Endothelial cell of umbilical vein (primary cell): Measurements from ENCODE around the gene MBD3. TPM values are rescaled to one million over a fixed set of nuclear protein-coding genes. Genes with fewer than 3 reads are reported as not detected.

Experiments used
- BruUV-seq: library from RNA; stranded (reverse); fragments of 400-500 nt; replicated peaks from 2 replicates; lab custom pipeline; 2021; lab: Mats Ljungman, UMichigan
- CTCF ChIA-PET: fragments of 300-600, 350-600 bp; sonication (Branson Sonifier 250); formaldehyde crosslinking; loops from one replicate; lab custom pipeline; 2021; ENCODE audit warnings: antibody characterized with exemption, inconsistent platforms; lab: Charles Lee
- POLR2A ChIA-PET: fragments of 300-600, 350-600 bp; sonication (Branson Sonifier 250); formaldehyde crosslinking; loops from one replicate; lab custom pipeline; 2021; ENCODE audit warnings: antibody characterized with exemption, inconsistent platforms; lab: Charles Lee
- DNase-seq: peaks from one replicate; pipeline ENCODE4 v3.0.0-alpha.2; 2011; ENCODE audit warnings: low read depth, low spot score
- FAIRE-seq: peaks from 2 replicates; lab custom pipeline; 2011; peaks lifted over from hg19 to GRCh38; lab: Jason Lieb, UNC
- H2AFZ ChIP-seq: 2 replicates; pipeline ENCODE4 v1.6.0; 2012; ENCODE audit warnings: low read depth, low read length, control low read depth, inconsistent platforms
- H3K27ac ChIP-seq: 2 replicates; pipeline ENCODE4 v1.5.1; 2011; ENCODE audit warnings: low read depth, mild to moderate bottlenecking, control low read depth, low read length, moderate library complexity; ENCODE audit not compliant: insufficient read depth
- H3K27me3 ChIP-seq, 2 experiments: 2 replicates each; pipeline versions ENCODE4 v1.6.0 to v1.6.1; 2011; ENCODE audit warnings: low read length in 2 of 2, mixed read lengths in 1 of 2; ENCODE audit not compliant: control insufficient read depth in 2 of 2, insufficient read depth in 2 of 2
- H3K36me3 ChIP-seq, 2 experiments: 2 replicates in 1 of 2; 3 replicates in 1 of 2; pipeline ENCODE4 v1.5.1; 2011; ENCODE audit warnings: low read length in 2 of 2, mild to moderate bottlenecking in 1 of 2, moderate library complexity in 1 of 2; ENCODE audit not compliant: control insufficient read depth in 2 of 2, insufficient read depth in 2 of 2; ENCODE audit errors: extremely low read depth in 1 of 2
- H3K4me1 ChIP-seq: 3 replicates; pipeline ENCODE4 v1.5.1; 2011; ENCODE audit warnings: mild to moderate bottlenecking, low read length; ENCODE audit not compliant: control insufficient read depth, insufficient read depth; ENCODE audit errors: extremely low read depth
- H3K4me2 ChIP-seq: 2 replicates; pipeline ENCODE4 v1.6.1; 2011; ENCODE audit warnings: low read length, control low read depth, mixed read lengths; ENCODE audit not compliant: insufficient read depth
- H3K4me3 ChIP-seq, 3 experiments: fragments of 200-600 bp in 1 of 3; sonication (generic), shearing (Covaris generic) in 1 of 3; replicated peaks in 1 of 3; 2 replicates each; pipeline ENCODE4 v1.5.1; 2011 to 2016; ENCODE audit warnings: control low read depth in 3 of 3, low read length in 3 of 3, mild to moderate bottlenecking in 2 of 3, inconsistent platforms in 1 of 3, low read depth in 1 of 3, moderate library complexity in 1 of 3; ENCODE audit not compliant: insufficient read depth in 1 of 3
- H3K79me2 ChIP-seq: 2 replicates; pipeline ENCODE4 v1.6.0; 2012; ENCODE audit warnings: low read length, inconsistent platforms; ENCODE audit not compliant: control insufficient read depth, insufficient read depth
- H3K9ac ChIP-seq: replicated peaks from 2 replicates; pipeline ENCODE3; 2011; ENCODE audit warnings: low read length, control low read depth; ENCODE audit not compliant: insufficient read depth; ENCODE audit errors: extremely low read depth
- H3K9me1 ChIP-seq: replicated peaks from 3 replicates; pipeline ENCODE4 v1.6.0; 2011; ENCODE audit warnings: mild to moderate bottlenecking, low read length; ENCODE audit not compliant: control insufficient read depth, insufficient read depth; ENCODE audit errors: extremely low read depth
- H3K9me3 ChIP-seq: replicated peaks from 2 replicates; pipeline ENCODE4 v1.5.1; 2012; ENCODE audit warnings: low read length, inconsistent platforms; ENCODE audit not compliant: control insufficient read depth, insufficient read depth
- H4K20me1 ChIP-seq: replicated peaks from 2 replicates; pipeline ENCODE3; 2011; ENCODE audit warnings: mild to moderate bottlenecking, low read length; ENCODE audit not compliant: control insufficient read depth, insufficient read depth; ENCODE audit errors: extremely low read depth
- EZH2 ChIP-seq: IDR thresholded peaks from 2 replicates; pipeline ENCODE4 v1.6.1; 2012; ENCODE audit warnings: borderline replicate concordance, low read depth, mild to moderate bottlenecking, moderate library complexity, low read length, inconsistent platforms; ENCODE audit not compliant: severe bottlenecking
- FOS ChIP-seq: IDR thresholded peaks from 2 replicates; pipeline ENCODE4 v1.6.1; 2011; ENCODE audit warnings: mild to moderate bottlenecking, low read length, moderate library complexity, borderline replicate concordance; ENCODE audit not compliant: insufficient read depth
- GATA2 ChIP-seq: IDR thresholded peaks from 2 replicates; pipeline ENCODE4 v1.7.0; 2011; ENCODE audit warnings: low read depth, mild to moderate bottlenecking, moderate library complexity, mixed read lengths, low read length; ENCODE audit not compliant: insufficient read length, insufficient read depth
- JUN ChIP-seq: IDR thresholded peaks from 2 replicates; pipeline ENCODE4 v1.6.1; 2011; ENCODE audit warnings: borderline replicate concordance, low read depth; ENCODE audit not compliant: insufficient read length, insufficient read depth
- MYC ChIP-seq: IDR thresholded peaks from one replicate; pipeline ENCODE4 v1.6.1; 2011; ENCODE audit warnings: mild to moderate bottlenecking, low read depth, low read length
- POLR2A ChIP-seq: IDR thresholded peaks from 2 replicates; pipeline ENCODE4 v1.6.1; 2012; ENCODE audit warnings: low read depth, mild to moderate bottlenecking, control low read depth, low read length
- POLR2AphosphoS5 ChIP-seq: IDR thresholded peaks from 2 replicates; pipeline ENCODE4 v1.6.1; 2012; ENCODE audit warnings: low read depth, mild to moderate bottlenecking, control low read depth, low read length, moderate library complexity; ENCODE audit not compliant: insufficient read depth
- dilution Hi-C: fragments of 300-500 bp; cut with MboI; formaldehyde crosslinking; loops from one replicate; pipeline ENCODE4 v1.15.0; 2019; ENCODE audit warnings: low sequenced_read_pairs; ENCODE audit not compliant: extremely low pct_ligation_motif_present
- intact Hi-C: fragments of 100-400 bp; cut with micrococcal nuclease; formaldehyde crosslinking; loops from one replicate; pipeline ENCODE4 v1.10.0; 2022
- polyA plus RNA-seq, 4 experiments: library from polyadenylated mRNA; depleted of rRNA in 3 of 4; stranded (reverse) in 3 of 4; unstranded in 1 of 4; fragments of >200 nt; gene quantifications; 2 replicates each; pipeline versions ENCODE4 v1.2.1 to v1.2.3, GENCODE V29; 2011 to 2012; ENCODE audit warnings: missing spikeins in 1 of 4
- total RNA-seq: library from RNA; stranded (reverse); gene quantifications from 2 replicates; pipeline ENCODE4 v1.2.3, GENCODE V29; 2021
- TF ChIP-seq, protein P1 (sequence below), 2 donors: IDR thresholded peaks; 1 replicate in 1 of 2; 2 replicates in 1 of 2; pipeline ENCODE4 v1.5.1; 2011; ENCODE audit warnings: low read length in 2 of 2, mild to moderate bottlenecking in 2 of 2, moderate library complexity in 2 of 2, control low read depth in 1 of 2, inconsistent platforms in 1 of 2, low read depth in 1 of 2; ENCODE audit not compliant: insufficient read depth in 1 of 2; ENCODE audit errors: extremely low read depth in 1 of 2
- TF ChIP-seq, protein P2 (sequence below): IDR thresholded peaks from 2 replicates; pipeline ENCODE4 v1.6.1; 2011; ENCODE audit not compliant: insufficient read depth, insufficient read length

Gene MBD3
- total and polyA plus RNA-seq, 2 donors (not counting 3 experiments of a cell fraction or from before 2014, with no cell fraction given): 96.8 to 120 TPM

DNA sequence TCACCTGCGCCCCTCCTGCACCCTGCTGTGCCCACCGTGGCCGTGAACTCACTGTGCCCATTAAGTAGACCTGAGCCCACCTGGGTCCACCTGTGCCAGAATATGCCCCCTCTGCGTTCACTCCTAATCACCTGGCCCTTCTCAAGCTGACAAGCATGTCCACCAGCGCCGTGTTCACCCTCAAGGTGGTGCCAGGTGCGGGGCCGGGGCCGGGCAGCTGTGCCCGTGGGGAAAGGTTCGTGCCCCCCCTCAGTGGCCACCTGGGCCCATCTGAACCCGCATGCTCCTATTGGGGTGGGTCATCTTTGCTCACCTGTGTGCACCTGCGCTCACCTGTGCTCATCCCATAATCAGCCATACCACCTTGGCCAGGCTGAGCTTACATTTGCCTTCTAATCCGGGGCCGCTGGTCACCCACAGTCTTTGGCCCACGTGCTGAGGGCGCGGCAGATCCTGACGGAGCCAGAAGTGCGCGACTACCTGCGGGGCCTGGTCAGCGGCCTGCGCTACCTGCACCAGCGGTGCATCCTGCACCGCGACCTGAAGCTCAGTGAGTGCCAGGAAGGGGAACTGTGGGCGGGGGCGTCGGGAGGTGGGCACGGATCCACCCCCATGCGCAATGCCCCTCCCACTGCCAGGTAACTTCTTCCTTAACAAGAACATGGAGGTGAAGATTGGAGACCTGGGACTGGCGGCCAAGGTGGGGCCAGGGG, 66.4 kb downstream of the MBD3 start:
- POLR2A ChIA-PET: no interaction called here
- dilution Hi-C loops: no loop called here
- intact Hi-C loops: no loop called here

DNA sequence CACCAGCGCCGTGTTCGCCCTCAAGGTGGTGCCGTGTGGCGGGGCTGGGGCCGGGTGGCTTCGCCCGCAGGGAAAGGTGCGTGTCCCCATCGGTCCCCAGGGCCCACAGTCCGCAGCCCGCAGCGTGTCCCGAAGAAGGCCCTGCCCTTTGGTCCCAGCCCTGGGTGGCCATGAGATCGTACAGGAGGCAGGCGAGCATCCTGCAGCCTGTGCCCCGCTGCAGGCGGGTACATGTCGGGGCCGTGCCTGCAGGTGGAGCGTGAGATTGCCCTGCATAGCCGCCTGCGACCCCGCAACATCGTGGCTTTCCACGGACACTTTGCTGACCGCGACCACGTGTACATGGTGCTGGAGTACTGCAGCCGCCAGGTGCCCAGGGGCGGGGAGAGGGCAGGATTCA, 67.3 kb downstream of the MBD3 start:
- ChIA-PET CTCF (no interaction called here), POLR2A (no interaction called here)
- H3K36me3 ChIP-seq: no peaks in the 10 kb centered on the region
- intact Hi-C loops (no loop called here), dilution Hi-C loops (no loop called here)
- no peaks in the 10 kb centered on the region for H3K4me1 ChIP-seq
- no TSS peak for BruUV-seq
- H3K4me3 ChIP-seq: no peak overlapping the region
- DNase-seq (no peak), FAIRE-seq (no peak)
- H4K20me1 ChIP-seq: no peaks in the 10 kb centered on the region
- no peak overlapping the region for H2AFZ ChIP-seq
- TF ChIP-seq MYC: no peak
- no peak for TF ChIP-seq EZH2
- TF ChIP-seq, protein P1, sequence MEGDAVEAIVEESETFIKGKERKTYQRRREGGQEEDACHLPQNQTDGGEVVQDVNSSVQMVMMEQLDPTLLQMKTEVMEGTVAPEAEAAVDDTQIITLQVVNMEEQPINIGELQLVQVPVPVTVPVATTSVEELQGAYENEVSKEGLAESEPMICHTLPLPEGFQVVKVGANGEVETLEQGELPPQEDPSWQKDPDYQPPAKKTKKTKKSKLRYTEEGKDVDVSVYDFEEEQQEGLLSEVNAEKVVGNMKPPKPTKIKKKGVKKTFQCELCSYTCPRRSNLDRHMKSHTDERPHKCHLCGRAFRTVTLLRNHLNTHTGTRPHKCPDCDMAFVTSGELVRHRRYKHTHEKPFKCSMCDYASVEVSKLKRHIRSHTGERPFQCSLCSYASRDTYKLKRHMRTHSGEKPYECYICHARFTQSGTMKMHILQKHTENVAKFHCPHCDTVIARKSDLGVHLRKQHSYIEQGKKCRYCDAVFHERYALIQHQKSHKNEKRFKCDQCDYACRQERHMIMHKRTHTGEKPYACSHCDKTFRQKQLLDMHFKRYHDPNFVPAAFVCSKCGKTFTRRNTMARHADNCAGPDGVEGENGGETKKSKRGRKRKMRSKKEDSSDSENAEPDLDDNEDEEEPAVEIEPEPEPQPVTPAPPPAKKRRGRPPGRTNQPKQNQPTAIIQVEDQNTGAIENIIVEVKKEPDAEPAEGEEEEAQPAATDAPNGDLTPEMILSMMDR (IDR thresholded peaks at IDR 0.05; ENCODE audit: extremely low read depth in 1 of 2, insufficient read depth in 1 of 2, low read depth in 1 of 2, low read length in 2 of 2): no peak
- no peak for TF ChIP-seq POLR2AphosphoS5
- TF ChIP-seq GATA2: no peak
- TF ChIP-seq JUN: no peak
- TF ChIP-seq, protein P2, sequence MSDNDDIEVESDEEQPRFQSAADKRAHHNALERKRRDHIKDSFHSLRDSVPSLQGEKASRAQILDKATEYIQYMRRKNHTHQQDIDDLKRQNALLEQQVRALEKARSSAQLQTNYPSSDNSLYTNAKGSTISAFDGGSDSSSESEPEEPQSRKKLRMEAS: no peak
- no peak for TF ChIP-seq POLR2A
- no peak for TF ChIP-seq FOS
- no peaks in the 10 kb centered on the region for H3K9me1 ChIP-seq
- H3K4me2 ChIP-seq: no peak overlapping the region
- H3K9ac ChIP-seq: no peak overlapping the region
- peaks cover 9 to 12% of the 10 kb centered on the region in 2 experiments for H3K27me3 ChIP-seq
- no peaks in the 10 kb centered on the region for H3K9me3 ChIP-seq
- no peak overlapping the region for H3K27ac ChIP-seq
- H3K79me2 ChIP-seq: no peaks in the 10 kb centered on the region

More for the DNA sequence above, 66.4 kb downstream of the MBD3 start:
- DNase-seq (no peak), FAIRE-seq (no peak)
- H3K9ac ChIP-seq: no peak overlapping the region
- TF ChIP-seq, protein P2: no peak
- peak; percentile 3 for TF ChIP-seq EZH2
- H3K79me2 ChIP-seq: no peaks in the 10 kb centered on the region
- H3K27me3 ChIP-seq: peaks cover 9 to 12% of the 10 kb centered on the region in 2 experiments
- no peaks in the 10 kb centered on the region for H3K36me3 ChIP-seq
- H4K20me1 ChIP-seq: no peaks in the 10 kb centered on the region
- CTCF ChIA-PET: no interaction called here
- no peak overlapping the region for H2AFZ ChIP-seq
- H3K4me2 ChIP-seq: no peak overlapping the region
- no peaks in the 10 kb centered on the region for H3K4me1 ChIP-seq
- H3K4me3 ChIP-seq: no peak overlapping the region
- BruUV-seq: no TSS peak
- no peak overlapping the region for H3K27ac ChIP-seq
- H3K9me3 ChIP-seq: no peaks in the 10 kb centered on the region
- no peaks in the 10 kb centered on the region for H3K9me1 ChIP-seq
